Testis (tissue), 2 donors: ENCODE results near the gene FOXN3.

Source experiments
- POLR2A ChIP-seq: fragments of 450-650 bp; IDR thresholded peaks from one replicate; pipeline ENCODE4 v1.6.1; 2017; ENCODE audit warnings: antibody characterized with exemption, mild to moderate bottlenecking, moderate library complexity
- TF ChIP-seq, protein P1 (sequence below), 3 experiments: fragments of 450-650 bp in 2 of 3; fragments of 200-600 bp in 1 of 3; sonication (generic) in 1 of 3; IDR thresholded peaks; one replicate each; pipeline ENCODE4 v1.5.1; 2016 to 2019; ENCODE audit warnings: antibody characterized with exemption in 3 of 3, mild to moderate bottlenecking in 2 of 3, moderate library complexity in 1 of 3

DNA sequence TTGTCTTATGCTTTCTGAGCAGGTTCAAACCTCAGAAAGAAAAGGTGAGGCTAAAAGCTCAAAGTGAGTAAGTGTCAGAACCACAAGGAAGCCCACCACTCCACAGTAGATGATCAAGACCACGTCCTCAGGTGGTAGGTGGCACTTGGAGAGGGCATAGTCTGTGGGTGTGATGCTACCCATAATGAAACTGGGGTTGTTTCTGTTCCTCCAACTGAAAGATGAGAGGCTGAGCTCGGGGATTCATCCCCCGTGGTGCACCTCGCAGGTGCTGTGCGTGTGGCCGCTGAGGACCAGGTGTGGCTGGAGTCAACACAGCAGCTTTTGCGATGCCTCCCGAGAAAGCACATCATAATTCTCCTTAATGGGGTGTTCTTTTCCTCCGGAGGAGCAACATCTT is 306.9 kb downstream of the FOXN3 start:
- TF ChIP-seq, protein P1, sequence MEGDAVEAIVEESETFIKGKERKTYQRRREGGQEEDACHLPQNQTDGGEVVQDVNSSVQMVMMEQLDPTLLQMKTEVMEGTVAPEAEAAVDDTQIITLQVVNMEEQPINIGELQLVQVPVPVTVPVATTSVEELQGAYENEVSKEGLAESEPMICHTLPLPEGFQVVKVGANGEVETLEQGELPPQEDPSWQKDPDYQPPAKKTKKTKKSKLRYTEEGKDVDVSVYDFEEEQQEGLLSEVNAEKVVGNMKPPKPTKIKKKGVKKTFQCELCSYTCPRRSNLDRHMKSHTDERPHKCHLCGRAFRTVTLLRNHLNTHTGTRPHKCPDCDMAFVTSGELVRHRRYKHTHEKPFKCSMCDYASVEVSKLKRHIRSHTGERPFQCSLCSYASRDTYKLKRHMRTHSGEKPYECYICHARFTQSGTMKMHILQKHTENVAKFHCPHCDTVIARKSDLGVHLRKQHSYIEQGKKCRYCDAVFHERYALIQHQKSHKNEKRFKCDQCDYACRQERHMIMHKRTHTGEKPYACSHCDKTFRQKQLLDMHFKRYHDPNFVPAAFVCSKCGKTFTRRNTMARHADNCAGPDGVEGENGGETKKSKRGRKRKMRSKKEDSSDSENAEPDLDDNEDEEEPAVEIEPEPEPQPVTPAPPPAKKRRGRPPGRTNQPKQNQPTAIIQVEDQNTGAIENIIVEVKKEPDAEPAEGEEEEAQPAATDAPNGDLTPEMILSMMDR (IDR thresholded peaks at IDR 0.05), result no peak
- no peak for TF ChIP-seq POLR2A
